ENCODE measurements around the gene IGFBPL1. TPM values are rescaled to one million over a fixed set of nuclear protein-coding genes. Genes with fewer than 3 reads are reported as not detected.

Gene IGFBPL1
- total and polyA plus RNA-seq, 2 donors, result 0.55 to 6.0 TPM

Other genes with a start within 250 kb of the IGFBPL1 start
- gene ALDH1B1, start 31.8 kb downstream of the IGFBPL1 start, total RNA-seq, result 6.7 TPM
- 15.0 TPM for gene ALDH1B1, start 31.8 kb downstream of the IGFBPL1 start, polyA plus RNA-seq
- gene ANKRD18A, start 196.1 kb upstream of the IGFBPL1 start, total RNA-seq, result 2.8 TPM
- gene ANKRD18A, start 196.1 kb upstream of the IGFBPL1 start, polyA plus RNA-seq, result 9.2 TPM

Measured in thymus (tissue), 2 donors.